ENCODE measurements around the gene CENPVL1.

- TF ChIP-seq ZFP3 (CRISPR knock-in tag; IDR thresholded peaks at IDR 0.05), result no peak
- TF ChIP-seq ZNF565 (CRISPR knock-in tag; conservative IDR thresholded peaks at IDR 0.05; ENCODE audit: low read depth), result no peak
- TF ChIP-seq, protein P1, sequence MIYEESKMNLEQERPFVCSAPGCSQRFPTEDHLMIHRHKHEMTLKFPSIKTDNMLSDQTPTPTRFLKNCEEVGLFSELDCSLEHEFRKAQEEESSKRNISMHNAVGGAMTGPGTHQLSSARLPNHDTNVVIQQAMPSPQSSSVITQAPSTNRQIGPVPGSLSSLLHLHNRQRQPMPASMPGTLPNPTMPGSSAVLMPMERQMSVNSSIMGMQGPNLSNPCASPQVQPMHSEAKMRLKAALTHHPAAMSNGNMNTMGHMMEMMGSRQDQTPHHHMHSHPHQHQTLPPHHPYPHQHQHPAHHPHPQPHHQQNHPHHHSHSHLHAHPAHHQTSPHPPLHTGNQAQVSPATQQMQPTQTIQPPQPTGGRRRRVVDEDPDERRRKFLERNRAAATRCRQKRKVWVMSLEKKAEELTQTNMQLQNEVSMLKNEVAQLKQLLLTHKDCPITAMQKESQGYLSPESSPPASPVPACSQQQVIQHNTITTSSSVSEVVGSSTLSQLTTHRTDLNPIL (CRISPR knock-in tag; IDR thresholded peaks at IDR 0.05; ENCODE audit: low read depth), result no peak
- TF ChIP-seq, protein P2, sequence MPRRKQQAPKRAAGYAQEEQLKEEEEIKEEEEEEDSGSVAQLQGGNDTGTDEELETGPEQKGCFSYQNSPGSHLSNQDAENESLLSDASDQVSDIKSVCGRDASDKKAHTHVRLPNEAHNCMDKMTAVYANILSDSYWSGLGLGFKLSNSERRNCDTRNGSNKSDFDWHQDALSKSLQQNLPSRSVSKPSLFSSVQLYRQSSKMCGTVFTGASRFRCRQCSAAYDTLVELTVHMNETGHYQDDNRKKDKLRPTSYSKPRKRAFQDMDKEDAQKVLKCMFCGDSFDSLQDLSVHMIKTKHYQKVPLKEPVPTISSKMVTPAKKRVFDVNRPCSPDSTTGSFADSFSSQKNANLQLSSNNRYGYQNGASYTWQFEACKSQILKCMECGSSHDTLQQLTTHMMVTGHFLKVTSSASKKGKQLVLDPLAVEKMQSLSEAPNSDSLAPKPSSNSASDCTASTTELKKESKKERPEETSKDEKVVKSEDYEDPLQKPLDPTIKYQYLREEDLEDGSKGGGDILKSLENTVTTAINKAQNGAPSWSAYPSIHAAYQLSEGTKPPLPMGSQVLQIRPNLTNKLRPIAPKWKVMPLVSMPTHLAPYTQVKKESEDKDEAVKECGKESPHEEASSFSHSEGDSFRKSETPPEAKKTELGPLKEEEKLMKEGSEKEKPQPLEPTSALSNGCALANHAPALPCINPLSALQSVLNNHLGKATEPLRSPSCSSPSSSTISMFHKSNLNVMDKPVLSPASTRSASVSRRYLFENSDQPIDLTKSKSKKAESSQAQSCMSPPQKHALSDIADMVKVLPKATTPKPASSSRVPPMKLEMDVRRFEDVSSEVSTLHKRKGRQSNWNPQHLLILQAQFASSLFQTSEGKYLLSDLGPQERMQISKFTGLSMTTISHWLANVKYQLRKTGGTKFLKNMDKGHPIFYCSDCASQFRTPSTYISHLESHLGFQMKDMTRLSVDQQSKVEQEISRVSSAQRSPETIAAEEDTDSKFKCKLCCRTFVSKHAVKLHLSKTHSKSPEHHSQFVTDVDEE (CRISPR knock-in tag; IDR thresholded peaks at IDR 0.05), result no peak
- TF ChIP-seq CSDC2 (CRISPR knock-in tag; IDR thresholded peaks at IDR 0.05), result no peak
- no peak for TF ChIP-seq ESRRG (CRISPR knock-in tag; IDR thresholded peaks at IDR 0.05)
- no peak for TF ChIP-seq PATZ1 (CRISPR knock-in tag; IDR thresholded peaks at IDR 0.05; ENCODE audit: borderline replicate concordance)
- TF ChIP-seq ZNF70 (CRISPR knock-in tag; IDR thresholded peaks at IDR 0.05), result no peak
- TF ChIP-seq RARB (CRISPR knock-in tag; IDR thresholded peaks at IDR 0.05), result no peak
- no peak for TF ChIP-seq ZNF8 (CRISPR knock-in tag; IDR thresholded peaks at IDR 0.05)
- no peak for TF ChIP-seq TOX (CRISPR knock-in tag; IDR thresholded peaks at IDR 0.05; ENCODE audit: borderline replicate concordance)
- no peak for TF ChIP-seq CSRNP3 (CRISPR knock-in tag; IDR thresholded peaks at IDR 0.05)
These were observed 26.8 kb downstream of the CENPVL1 start for GRCh38 chrX:51737091-51737490.

Measured in SK-N-SH treated with all-trans-retinoic acid at 6 μM for 48 hours (cell line).